Hepatocyte (in vitro differentiated cells): ENCODE data around the gene RNF166. TPM values are rescaled to one million over a fixed set of nuclear protein-coding genes. Genes with fewer than 3 reads are reported as not detected.

Experiments used
- DNase-seq: peaks from one replicate; pipeline ENCODE4 v3.0.0-alpha.2; 2016; ENCODE audit warnings: low spot score
- H2AFZ ChIP-seq: fragments of 200-600 bp; sonication (generic); 2 replicates; pipeline ENCODE4 v1.6.0; 2016; ENCODE audit warnings: antibody characterized with exemption, mild to moderate bottlenecking
- H3K27ac ChIP-seq: fragments of 200-600 bp; sonication (generic); 2 replicates; pipeline ENCODE4 v1.5.1; 2016; ENCODE audit warnings: mild to moderate bottlenecking
- H3K27me3 ChIP-seq: fragments of 200-600 bp; sonication (generic); 2 replicates; pipeline ENCODE4 v1.6.1; 2016
- H3K36me3 ChIP-seq: fragments of 200-600 bp; sonication (generic); replicated peaks from 2 replicates; pipeline ENCODE4 v1.5.1; 2016; ENCODE audit warnings: low read depth; ENCODE audit not compliant: insufficient read depth
- H3K4me1 ChIP-seq: fragments of 200-600 bp; sonication (generic); 2 replicates; pipeline ENCODE4 v1.5.1; 2016; ENCODE audit warnings: mild to moderate bottlenecking, moderate library complexity; ENCODE audit not compliant: insufficient read depth
- H3K4me2 ChIP-seq: fragments of 200-600 bp; sonication (generic); 2 replicates; pipeline ENCODE4 v1.6.0; 2016
- H3K4me3 ChIP-seq: fragments of 200-600 bp; sonication (generic); 2 replicates; pipeline ENCODE4 v1.5.1; 2016; ENCODE audit warnings: mild to moderate bottlenecking
- H3K79me2 ChIP-seq: fragments of 200-600 bp; sonication (generic); 2 replicates; pipeline ENCODE4 v1.6.0; 2017; ENCODE audit warnings: mild to moderate bottlenecking
- H3K9me2 ChIP-seq: fragments of 200-600 bp; sonication (generic); replicated peaks from 2 replicates; pipeline ENCODE4 v1.6.0; 2017; ENCODE audit warnings: mild to moderate bottlenecking; ENCODE audit not compliant: insufficient read depth
- H3K9me3 ChIP-seq: fragments of 200-600 bp; sonication (generic); 2 replicates; pipeline ENCODE4 v1.5.1; 2016; ENCODE audit warnings: low read depth, mild to moderate bottlenecking
- H4K20me1 ChIP-seq: fragments of 200-600 bp; sonication (generic); 2 replicates; pipeline ENCODE4 v1.6.0; 2016; ENCODE audit warnings: mild to moderate bottlenecking; ENCODE audit not compliant: insufficient read depth, poor library complexity, severe bottlenecking
- CTCF ChIP-seq: fragments of 200-600 bp; sonication (generic); IDR thresholded peaks from 2 replicates; pipeline ENCODE4 v1.5.1; 2016; ENCODE audit warnings: antibody characterized with exemption, mild to moderate bottlenecking; ENCODE audit not compliant: poor library complexity
- EZH2 ChIP-seq: fragments of 200-600 bp; sonication (generic); IDR thresholded peaks from 2 replicates; pipeline ENCODE4 v1.6.1; 2016; ENCODE audit warnings: antibody characterized with exemption, mild to moderate bottlenecking, borderline replicate concordance
- EZH2phosphoT487 ChIP-seq: fragments of 200-600 bp; sonication (generic); IDR thresholded peaks from one replicate; pipeline ENCODE4 v1.6.1; 2018; ENCODE audit warnings: antibody characterized with exemption, mild to moderate bottlenecking, low read depth, moderate library complexity; ENCODE audit not compliant: unreplicated experiment, severe bottlenecking
- WGBS: methylation state at CpG from one replicate; pipeline ENCODE4 v1.1.6; 2016; ENCODE audit warnings: low lambda C conversion rate; ENCODE audit errors: missing lambda C conversion rate; 5-methylcytosine and 5-hydroxymethylcytosine counted together
- polyA plus RNA-seq: library from polyadenylated mRNA; unstranded; fragments of >200 nt; fragmentation: Nextera tagmentation; extraction: Ambion mirVana; gene quantifications from 2 replicates; pipeline ENCODE4 v1.2.1, GENCODE V29; 2016
- total RNA-seq: library from RNA; depleted of rRNA; stranded (reverse); fragments of >200 nt; gene quantifications from 2 replicates; pipeline ENCODE4 v1.2.3, GENCODE V29; 2014

Gene RNF166
- total and polyA plus RNA-seq, 2 experiments from 2014 or later = 10.1 to 16.8 TPM

GRCh38 chr16:88716601-88717001 is 10.4 kb upstream of the RNF166 start:
- no peaks in the 10 kb centered on the region for H4K20me1 ChIP-seq
- no peaks in the 10 kb centered on the region for H3K36me3 ChIP-seq
- H3K4me2 ChIP-seq = no peak overlapping the region
- no peaks in the 10 kb centered on the region for H3K9me3 ChIP-seq
- over 99% methylated on average over 21 of the region's 21 CpGs for WGBS
- no peaks in the 10 kb centered on the region for H3K79me2 ChIP-seq
- no peaks in the 10 kb centered on the region for H3K9me2 ChIP-seq
- H2AFZ ChIP-seq = no peak overlapping the region
- H3K4me3 ChIP-seq = no peak overlapping the region
- TF ChIP-seq CTCF = no peak
- TF ChIP-seq EZH2phosphoT487 = no peak
- TF ChIP-seq EZH2 = no peak
- H3K27ac ChIP-seq = no peak overlapping the region
- no peak for DNase-seq
- no peaks in the 10 kb centered on the region for H3K4me1 ChIP-seq
- no peaks in the 10 kb centered on the region for H3K27me3 ChIP-seq

GRCh38 chr16:88716201-88716600 is 10.0 kb upstream of the RNF166 start:
- H3K36me3 ChIP-seq = no peaks in the 10 kb centered on the region
- WGBS = 97% methylated on average over 15 of the region's 15 CpGs

GRCh38 chr16:88715312-88716190 is 9.3 kb upstream of the RNF166 start:
- TF ChIP-seq CTCF (no peak), EZH2 (no peak), EZH2phosphoT487 (no peak)
- DNase-seq = no peak
- Histone ChIP-seq H3K4me3 (no peak overlapping the region), H4K20me1 (no peaks in the 10 kb centered on the region), H3K36me3 (no peaks in the 10 kb centered on the region), H3K9me3 (no peaks in the 10 kb centered on the region), H2AFZ (no peak overlapping the region), H3K4me1 (no peaks in the 10 kb centered on the region), H3K9me2 (no peaks in the 10 kb centered on the region), H3K79me2 (no peaks in the 10 kb centered on the region), H3K4me2 (no peak overlapping the region), H3K27ac (no peak overlapping the region), H3K27me3 (no peaks in the 10 kb centered on the region)
- 96% methylated on average over 47 of the region's 57 CpGs for WGBS

More at GRCh38 chr16:88716201-88716600, 10.0 kb upstream of the RNF166 start:
- no peak for DNase-seq
- TF ChIP-seq EZH2phosphoT487 (no peak), CTCF (no peak), EZH2 (no peak)
- no peaks in the 10 kb centered on the region for H3K9me3 ChIP-seq
- H3K4me1 ChIP-seq = no peaks in the 10 kb centered on the region
- no peaks in the 10 kb centered on the region for H3K27me3 ChIP-seq
- H3K4me3 ChIP-seq = no peak overlapping the region
- H3K27ac ChIP-seq = no peak overlapping the region
- H4K20me1 ChIP-seq = no peaks in the 10 kb centered on the region
- no peaks in the 10 kb centered on the region for H3K9me2 ChIP-seq
- H3K4me2 ChIP-seq = no peak overlapping the region
- no peaks in the 10 kb centered on the region for H3K79me2 ChIP-seq
- no peak overlapping the region for H2AFZ ChIP-seq
